ENCODE measurements around the gene CD2AP. TPM values are rescaled to one million over a fixed set of nuclear protein-coding genes. Genes with fewer than 3 reads are reported as not detected.

The CD2AP gene
- total RNA-seq, 1 donor from 2014 or later, result 40.3 TPM

- H3K4me1 Mint-ChIP-seq (ENCODE audit: unreplicated experiment), result peaks cover 20% of the 10 kb centered on the region
- no peaks in the 10 kb centered on the region for H3K36me3 Mint-ChIP-seq (ENCODE audit: low read depth, unreplicated experiment)
- DNase-seq (ENCODE audit: low spot score), result no peak
- H3K9me3 Mint-ChIP-seq (ENCODE audit: unreplicated experiment), result no peaks in the 10 kb centered on the region
- no peak overlapping the region for H3K4me3 Mint-ChIP-seq (ENCODE audit: unreplicated experiment)
- TF ChIP-seq CTCF (IDR thresholded peaks at IDR 0.05; ENCODE audit: unreplicated experiment), result no peak
- no peak overlapping the region for H3K27ac Mint-ChIP-seq (ENCODE audit: unreplicated experiment)
- no peaks in the 10 kb centered on the region for H3K27me3 Mint-ChIP-seq (ENCODE audit: unreplicated experiment)
Observed at GRCh38 chr6:47567586-47567985, 90.0 kb downstream of the CD2AP start.

DNA sequence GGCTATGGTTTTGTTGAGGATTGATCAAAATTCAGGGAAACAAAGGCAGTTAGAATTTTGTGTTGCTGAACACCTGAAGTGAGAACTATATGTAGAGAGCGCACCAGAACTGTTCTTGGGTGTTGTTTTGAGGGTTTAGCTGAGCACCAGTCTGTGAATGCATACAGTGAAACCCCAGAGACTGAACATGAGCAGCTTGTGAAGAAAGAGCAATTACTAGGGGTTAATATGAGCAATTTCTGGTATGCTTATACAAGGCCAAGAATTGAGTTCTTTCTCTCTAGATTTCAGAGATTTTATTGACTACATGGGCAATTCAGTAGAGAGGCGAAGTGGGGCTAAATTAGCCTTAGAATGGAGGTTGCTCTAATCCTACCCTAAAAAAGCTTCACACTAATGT is 93.9 kb downstream of the CD2AP start:
- H3K4me1 Mint-ChIP-seq (ENCODE audit: unreplicated experiment), result peaks cover 20% of the 10 kb centered on the region
- H3K27ac Mint-ChIP-seq (ENCODE audit: unreplicated experiment), result peak overlapping the region; percentile 82
- H3K9me3 Mint-ChIP-seq (ENCODE audit: unreplicated experiment), result no peaks in the 10 kb centered on the region
- no peaks in the 10 kb centered on the region for H3K27me3 Mint-ChIP-seq (ENCODE audit: unreplicated experiment)
- no peak for TF ChIP-seq CTCF (IDR thresholded peaks at IDR 0.05; ENCODE audit: unreplicated experiment)
- peaks cover 5% of the 10 kb centered on the region for H3K36me3 Mint-ChIP-seq (ENCODE audit: low read depth, unreplicated experiment)
- H3K4me3 Mint-ChIP-seq (ENCODE audit: unreplicated experiment), result no peak overlapping the region
- DNase-seq (ENCODE audit: low spot score), result no peak

GRCh38 chr6:47573109-47573508 is 95.5 kb downstream of the CD2AP start:
- DNase-seq (ENCODE audit: low spot score), result no peak
- no peak overlapping the region for H3K4me3 Mint-ChIP-seq (ENCODE audit: unreplicated experiment)
- H3K9me3 Mint-ChIP-seq (ENCODE audit: unreplicated experiment), result no peaks in the 10 kb centered on the region
- H3K27ac Mint-ChIP-seq (ENCODE audit: unreplicated experiment), result no peak overlapping the region
- H3K27me3 Mint-ChIP-seq (ENCODE audit: unreplicated experiment), result no peaks in the 10 kb centered on the region
- TF ChIP-seq CTCF (IDR thresholded peaks at IDR 0.05; ENCODE audit: unreplicated experiment), result no peak
- peaks cover 5% of the 10 kb centered on the region for H3K36me3 Mint-ChIP-seq (ENCODE audit: low read depth, unreplicated experiment)
- H3K4me1 Mint-ChIP-seq (ENCODE audit: unreplicated experiment), result peaks cover 20% of the 10 kb centered on the region

DNA sequence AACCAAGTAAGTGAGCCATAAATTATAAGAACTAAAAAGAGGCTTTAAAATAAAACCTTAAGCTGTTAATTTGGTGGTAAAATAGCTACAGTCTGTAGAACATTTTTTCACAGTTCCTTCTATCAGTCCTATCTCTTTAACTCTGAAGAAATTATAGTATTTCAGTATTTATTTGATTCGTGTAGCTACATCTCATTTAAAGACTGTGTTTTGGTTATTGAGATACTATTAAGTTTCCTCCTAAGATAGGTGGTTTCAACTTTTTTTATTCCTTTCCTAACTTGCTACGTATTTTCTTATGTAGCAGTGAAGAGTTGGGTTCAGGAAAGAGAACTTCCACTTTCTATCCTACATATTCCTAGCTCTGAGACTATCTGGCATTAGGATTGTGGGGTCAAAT is 97.2 kb downstream of the CD2AP start:
- no peaks in the 10 kb centered on the region for H3K9me3 Mint-ChIP-seq (ENCODE audit: unreplicated experiment)

DNA sequence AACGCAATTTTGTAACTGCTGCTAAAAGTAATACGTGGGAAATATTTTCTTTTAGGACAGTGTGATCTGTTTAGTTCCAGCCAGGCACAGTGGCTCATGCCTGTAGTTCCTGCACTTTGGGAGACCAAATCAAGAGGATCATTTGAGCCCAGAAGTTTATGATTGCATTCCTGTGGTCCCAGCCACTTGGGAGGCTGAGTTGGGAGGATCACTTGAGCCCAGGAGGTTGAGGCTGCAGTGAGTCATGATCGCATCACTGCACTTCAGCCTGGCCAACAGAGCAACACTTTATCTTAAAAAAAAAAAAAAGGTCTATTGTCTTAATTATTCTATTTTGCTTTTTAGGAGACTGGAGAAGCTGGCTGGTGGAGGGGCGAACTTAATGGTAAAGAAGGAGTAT is 101.5 kb downstream of the CD2AP start:
- no peaks in the 10 kb centered on the region for H3K27me3 Mint-ChIP-seq (ENCODE audit: unreplicated experiment)
- no peak overlapping the region for H3K4me3 Mint-ChIP-seq (ENCODE audit: unreplicated experiment)
- no peaks in the 10 kb centered on the region for H3K9me3 Mint-ChIP-seq (ENCODE audit: unreplicated experiment)
- no peak overlapping the region for H3K27ac Mint-ChIP-seq (ENCODE audit: unreplicated experiment)
- no peak for DNase-seq (ENCODE audit: low spot score)
- no peak for TF ChIP-seq CTCF (IDR thresholded peaks at IDR 0.05; ENCODE audit: unreplicated experiment)
- no peaks in the 10 kb centered on the region for H3K4me1 Mint-ChIP-seq (ENCODE audit: unreplicated experiment)
- H3K36me3 Mint-ChIP-seq (ENCODE audit: low read depth, unreplicated experiment), result peaks cover 15% of the 10 kb centered on the region

More for the DNA sequence above, 97.2 kb downstream of the CD2AP start:
- DNase-seq (ENCODE audit: low spot score), result no peak
- no peak overlapping the region for H3K4me3 Mint-ChIP-seq (ENCODE audit: unreplicated experiment)
- H3K27me3 Mint-ChIP-seq (ENCODE audit: unreplicated experiment), result no peaks in the 10 kb centered on the region
- peaks cover 9% of the 10 kb centered on the region for H3K36me3 Mint-ChIP-seq (ENCODE audit: low read depth, unreplicated experiment)
- TF ChIP-seq CTCF (IDR thresholded peaks at IDR 0.05; ENCODE audit: unreplicated experiment), result no peak
- H3K4me1 Mint-ChIP-seq (ENCODE audit: unreplicated experiment), result peaks cover 19% of the 10 kb centered on the region
- no peak overlapping the region for H3K27ac Mint-ChIP-seq (ENCODE audit: unreplicated experiment)

All from endothelial cell (in vitro differentiated cells).